ENCODE data around the gene GABRD.

The GABRD gene

GRCh38 chr1:2019571-2020309, 595 bp downstream of the GABRD start:
- peak; percentile 71 for DNase-seq

GRCh38 chr1:2020310-2020655, 1.1 kb downstream of the GABRD start:
- no peak for DNase-seq

GRCh38 chr1:2021550-2021949, 2.4 kb downstream of the GABRD start:
- DNase-seq = no peak

GRCh38 chr1:2022063-2022770, 3.1 kb downstream of the GABRD start:
- no peak for DNase-seq

GRCh38 chr1:2023187-2023586, 4.0 kb downstream of the GABRD start:
- no peak for DNase-seq

- DNase-seq = no peak
Measured at GRCh38 chr1:2024451-2024850, 5.3 kb downstream of the GABRD start.

- no peak for DNase-seq
Measured at GRCh38 chr1:2024887-2025286, 5.7 kb downstream of the GABRD start.

GRCh38 chr1:2025491-2025981, 6.4 kb downstream of the GABRD start:
- DNase-seq = peak; percentile 10

- no peak for DNase-seq
Measured at GRCh38 chr1:2027961-2028583, 8.9 kb downstream of the GABRD start.

GRCh38 chr1:2028870-2029560, 9.9 kb downstream of the GABRD start:
- no peak for DNase-seq

- no peak for DNase-seq
Measured at GRCh38 chr1:2029561-2029960, 10.4 kb downstream of the GABRD start.

- DNase-seq = no peak
Measured at GRCh38 chr1:2030076-2030871, 11.1 kb downstream of the GABRD start.

GRCh38 chr1:2031546-2032540, 12.7 kb downstream of the GABRD start:
- peak; percentile 50 for DNase-seq

- no peak for DNase-seq
Measured at GRCh38 chr1:2032737-2033136, 13.6 kb downstream of the GABRD start.

- no peak for DNase-seq
Measured at GRCh38 chr1:2033165-2033564, 14.0 kb downstream of the GABRD start.

- DNase-seq = no peak
Measured at GRCh38 chr1:2036287-2036686, 17.1 kb downstream of the GABRD start.

GRCh38 chr1:2037314-2037979, 18.3 kb downstream of the GABRD start:
- DNase-seq = no peak

- no peak for DNase-seq
Measured at GRCh38 chr1:2038229-2038628, 19.1 kb downstream of the GABRD start.

GRCh38 chr1:2039251-2039650, 20.1 kb downstream of the GABRD start:
- no peak for DNase-seq

- DNase-seq = no peak
Measured at GRCh38 chr1:2041305-2041704, 22.2 kb downstream of the GABRD start.

- DNase-seq = no peak
Measured at GRCh38 chr1:2041887-2042286, 22.7 kb downstream of the GABRD start.

Data from eye (tissue), 1 donor.